Esophagus squamous epithelium (tissue), 4 donors: ENCODE measurements around the gene SLC7A14.

Experiments
- CTCF ChIP-seq, 6 experiments: fragments of 450-650 bp in 4 of 6; fragments of 200-600 bp in 2 of 6; sonication (generic) in 2 of 6; IDR thresholded peaks; one replicate each; pipeline ENCODE4 v1.5.1; 2016 to 2019; ENCODE audit warnings: antibody characterized with exemption in 6 of 6, mild to moderate bottlenecking in 4 of 6, moderate library complexity in 4 of 6
- POLR2A ChIP-seq, 4 donors: fragments of 450-650 bp; IDR thresholded peaks; one replicate each; pipeline ENCODE4 v1.6.1; 2017; ENCODE audit warnings: antibody characterized with exemption in 4 of 4, mild to moderate bottlenecking in 4 of 4, moderate library complexity in 3 of 4

GRCh38 chr3:170603770-170604510 is 18.1 kb upstream of the SLC7A14 start:
- no peak for TF ChIP-seq CTCF (IDR thresholded peaks at IDR 0.05)
- TF ChIP-seq POLR2A (IDR thresholded peaks at IDR 0.05), result no peak
